ENCODE measurements around the gene AOPEP. TPM values are rescaled to one million over a fixed set of nuclear protein-coding genes. Genes with fewer than 3 reads are reported as not detected.

AOPEP gene
- total RNA-seq, 1 experiment from 2014 or later = 14.4 TPM

GRCh38 chr9:94717761-94718160 is 8.7 kb upstream of the AOPEP start (continued):
- no peak for TF ChIP-seq RELA (CRISPR knock-in tag; IDR thresholded peaks at IDR 0.05; ENCODE audit: borderline replicate concordance)
- no peak for TF ChIP-seq OVOL2 (CRISPR knock-in tag; IDR thresholded peaks at IDR 0.05; ENCODE audit: borderline replicate concordance)

- CTCF ChIA-PET = interaction anchor here (0.9 kb wide), 1 partner anchor 409 kb away, joined by 5 read pairs; no protein-coding TSS in a partner anchor
- DNase-seq (ENCODE audit: low spot score) (no peak), ATAC-seq (no peak)
- Mint-ChIP-seq H3K4me1 (no peaks in the 10 kb centered on the region), H3K36me3 (no peaks in the 10 kb centered on the region), H3K27ac (no peak overlapping the region), H3K9me3 (peaks cover 23% of the 10 kb centered on the region), H3K4me3 (no peak overlapping the region), H3K27me3 (ENCODE audit: low read depth) (no peaks in the 10 kb centered on the region; the same call in none of the 2 replicates)
- POLR2A ChIA-PET = no interaction called here
- TF ChIP-seq TP53 (CRISPR knock-in tag; IDR thresholded peaks at IDR 0.05) = no peak
- TF ChIP-seq HMGXB4 (CRISPR knock-in tag; IDR thresholded peaks at IDR 0.05) = no peak
- no peak for TF ChIP-seq ZSCAN18 (CRISPR knock-in tag; IDR thresholded peaks at IDR 0.05)
- TF ChIP-seq MXD4 (CRISPR knock-in tag; IDR thresholded peaks at IDR 0.05; ENCODE audit: borderline replicate concordance) = no peak
- no peak for TF ChIP-seq CREB1 (CRISPR knock-in tag; IDR thresholded peaks at IDR 0.05)
- TF ChIP-seq SMAD3 (CRISPR knock-in tag; IDR thresholded peaks at IDR 0.05; ENCODE audit: borderline replicate concordance) = no peak
- no peak for TF ChIP-seq CDX4 (CRISPR knock-in tag; IDR thresholded peaks at IDR 0.05; ENCODE audit: borderline replicate concordance)
- no peak for TF ChIP-seq ZBTB21 (CRISPR knock-in tag; IDR thresholded peaks at IDR 0.05; ENCODE audit: borderline replicate concordance)
- no peak for TF ChIP-seq ZNF281 (CRISPR knock-in tag; IDR thresholded peaks at IDR 0.05)
- no peak for TF ChIP-seq NR3C1 (CRISPR knock-in tag; conservative IDR thresholded peaks at IDR 0.05; ENCODE audit: low read depth)
- no peak for TF ChIP-seq GRHL2 (CRISPR knock-in tag; IDR thresholded peaks at IDR 0.05; ENCODE audit: insufficient replicate concordance, severe bottlenecking)
These were observed 7.6 kb upstream of the AOPEP start for GRCh38 chr9:94718936-94719335.

- H3K36me3 Mint-ChIP-seq = no peaks in the 10 kb centered on the region
- ATAC-seq (no peak), DNase-seq (ENCODE audit: low spot score) (no peak)
- ChIA-PET CTCF (interaction anchor here (0.9 kb wide), 1 partner anchor 408 kb away, joined by 5 read pairs; no protein-coding TSS in a partner anchor), POLR2A (interaction anchor here (0.7 kb wide), 1 partner anchor 347 kb away, joined by 4 read pairs; no protein-coding TSS in a partner anchor)
- H3K27ac Mint-ChIP-seq = no peak overlapping the region
- H3K9me3 Mint-ChIP-seq = peaks cover 23% of the 10 kb centered on the region
- no peaks in the 10 kb centered on the region for H3K4me1 Mint-ChIP-seq
- no peak overlapping the region for H3K4me3 Mint-ChIP-seq
- H3K27me3 Mint-ChIP-seq (ENCODE audit: low read depth) = no peaks in the 10 kb centered on the region; the same call in none of the 2 replicates
- TF ChIP-seq ZNF281 (CRISPR knock-in tag; IDR thresholded peaks at IDR 0.05) = no peak
- TF ChIP-seq ZNF121 (CRISPR knock-in tag; IDR thresholded peaks at IDR 0.05) = no peak
- TF ChIP-seq ZNF219 (CRISPR knock-in tag; IDR thresholded peaks at IDR 0.05; ENCODE audit: borderline replicate concordance) = no peak
- TF ChIP-seq NR1H2 (CRISPR knock-in tag; IDR thresholded peaks at IDR 0.05) = no peak
- TF ChIP-seq ETV6 (CRISPR knock-in tag; IDR thresholded peaks at IDR 0.05) = no peak
These were observed 6.6 kb upstream of the AOPEP start for GRCh38 chr9:94719878-94720277.

All from WTC11 (cell line).